ENCODE measurements around the gene THG1L. TPM values are rescaled to one million over a fixed set of nuclear protein-coding genes. Genes with fewer than 3 reads are reported as not detected.

The THG1L gene
- polyA plus RNA-seq, 1 of the 3 experiments (the other 2 are of a cell fraction) = 37.0 TPM

- Histone ChIP-seq H3K27ac (ENCODE audit: low read depth in 2 of 2, low read length in 1 of 2) (peak overlapping the region in 1 of 2 experiments; percentile 81; a peak in 2 of 4 replicates), H3K9ac (peak overlapping the region; percentile 21; the same call in 1 of the 2 replicates), H3K36me3 (replicated peaks in 1 of 2; ENCODE audit: control insufficient read depth in 1 of 2, insufficient read depth in 2 of 2, low read length in 1 of 2) (peaks cover 10 to 15% of the 10 kb centered on the region in 2 experiments), H3K79me2 (ENCODE audit: insufficient read depth) (peaks cover 61% of the 10 kb centered on the region), H3K9me2 (no peaks in the 10 kb centered on the region), H3K4me3 (ENCODE audit: low read depth in 2 of 2, low read length in 1 of 2) (no peak overlapping the region), H3K4me1 (ENCODE audit: control insufficient read depth in 1 of 2, insufficient read depth in 2 of 2, low read depth in 1 of 2, low read length in 1 of 2) (peaks cover 15% of the 10 kb centered on the region in 2 experiments; a peak in 3 of 4 replicates), H2AFZ (ENCODE audit: low read depth) (no peak overlapping the region), H3K9me3 (no peaks in the 10 kb centered on the region), H3F3A (replicated peaks; ENCODE audit: insufficient read depth) (peaks cover 18% of the 10 kb centered on the region), H3K4me2 (peak overlapping the region; percentile 58; the same call in 1 of the 2 replicates), H3K27me3 (ENCODE audit: insufficient read depth) (no peaks in the 10 kb centered on the region), H4K20me1 (ENCODE audit: insufficient read depth) (no peaks in the 10 kb centered on the region)
- TF ChIP-seq TAF1 (IDR thresholded peaks at IDR 0.05; ENCODE audit: borderline replicate concordance, low read depth, low read length) = no peak
- TF ChIP-seq CHD2 (IDR thresholded peaks at IDR 0.05; ENCODE audit: low read length, partially characterized antibody) = no peak
- no peak for TF ChIP-seq PBX3 (IDR thresholded peaks at IDR 0.05)
- no peak for TF ChIP-seq EP300 (IDR thresholded peaks at IDR 0.05; ENCODE audit: borderline replicate concordance in 1 of 2, low read depth in 1 of 2, low read length in 1 of 2)
- no peak for TF ChIP-seq MAX (IDR thresholded peaks at IDR 0.05; ENCODE audit: low read depth)
- TF ChIP-seq NRF1 (IDR thresholded peaks at IDR 0.05; ENCODE audit: low read depth, low read length) = no peak
- no peak for TF ChIP-seq SIN3A (IDR thresholded peaks at IDR 0.05; ENCODE audit: borderline replicate concordance, low read depth, low read length)
- no peak for TF ChIP-seq FOXJ3 (CRISPR knock-in tag; IDR thresholded peaks at IDR 0.05)
- TF ChIP-seq JUND (IDR thresholded peaks at IDR 0.05) = no peak
- TF ChIP-seq REST (IDR thresholded peaks at IDR 0.05; ENCODE audit: low read depth, low read length) = no peak
- no peak for TF ChIP-seq RCOR1 (IDR thresholded peaks at IDR 0.05; ENCODE audit: low read length)
- TF ChIP-seq RXRA (IDR thresholded peaks at IDR 0.05; ENCODE audit: borderline replicate concordance, low read depth) = no peak
- TF ChIP-seq MXI1 (IDR thresholded peaks at IDR 0.05; ENCODE audit: low read depth, low read length) = no peak
- TF ChIP-seq IRF3 (IDR thresholded peaks at IDR 0.05; ENCODE audit: low read depth, low read length) = no peak
- WGBS (ENCODE audit: low lambda C conversion rate) = 81% methylated on average over 11 of the region's 11 CpGs
- no peak for DNase-seq
- CTCF ChIA-PET = no interaction called here
- POLR2A ChIA-PET = no interaction called here
These were observed 18.2 kb downstream of the THG1L start for GRCh38 chr5:157749462-157749799.

Measured in SK-N-SH (cell line).